ENCODE measurements around the gene CNST.

The CNST gene

DNA sequence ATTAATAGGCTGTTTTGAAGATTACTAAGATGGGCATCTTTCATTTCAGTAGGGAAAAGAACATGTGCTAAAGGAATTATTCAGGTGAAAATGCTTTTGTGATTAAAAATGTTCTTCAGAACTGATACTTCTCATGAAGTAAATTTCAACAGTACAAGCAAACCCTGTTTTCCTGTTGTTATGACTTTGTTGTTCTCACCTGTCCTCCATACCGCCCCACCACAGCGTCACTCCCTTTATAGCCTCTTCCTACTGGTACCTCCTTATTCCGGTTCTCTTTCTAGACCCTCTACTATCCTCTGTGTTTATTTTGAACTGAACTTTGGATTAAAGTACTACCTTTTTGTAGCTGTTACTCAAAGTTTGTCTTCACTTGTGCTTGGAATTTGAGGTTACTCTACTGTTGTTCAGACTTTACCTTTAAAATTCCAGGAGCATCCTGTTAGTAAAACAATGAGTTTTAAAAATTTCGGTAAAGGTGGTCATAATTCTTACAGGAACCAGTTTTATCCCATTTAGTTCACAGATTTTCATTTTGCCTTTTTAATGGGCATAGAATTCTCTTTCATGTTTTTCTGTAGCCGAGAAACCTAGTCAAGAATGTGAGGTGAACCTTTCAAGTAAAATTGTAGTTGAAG, 10.9 kb downstream of the CNST start:
- TF ChIP-seq, protein P1, sequence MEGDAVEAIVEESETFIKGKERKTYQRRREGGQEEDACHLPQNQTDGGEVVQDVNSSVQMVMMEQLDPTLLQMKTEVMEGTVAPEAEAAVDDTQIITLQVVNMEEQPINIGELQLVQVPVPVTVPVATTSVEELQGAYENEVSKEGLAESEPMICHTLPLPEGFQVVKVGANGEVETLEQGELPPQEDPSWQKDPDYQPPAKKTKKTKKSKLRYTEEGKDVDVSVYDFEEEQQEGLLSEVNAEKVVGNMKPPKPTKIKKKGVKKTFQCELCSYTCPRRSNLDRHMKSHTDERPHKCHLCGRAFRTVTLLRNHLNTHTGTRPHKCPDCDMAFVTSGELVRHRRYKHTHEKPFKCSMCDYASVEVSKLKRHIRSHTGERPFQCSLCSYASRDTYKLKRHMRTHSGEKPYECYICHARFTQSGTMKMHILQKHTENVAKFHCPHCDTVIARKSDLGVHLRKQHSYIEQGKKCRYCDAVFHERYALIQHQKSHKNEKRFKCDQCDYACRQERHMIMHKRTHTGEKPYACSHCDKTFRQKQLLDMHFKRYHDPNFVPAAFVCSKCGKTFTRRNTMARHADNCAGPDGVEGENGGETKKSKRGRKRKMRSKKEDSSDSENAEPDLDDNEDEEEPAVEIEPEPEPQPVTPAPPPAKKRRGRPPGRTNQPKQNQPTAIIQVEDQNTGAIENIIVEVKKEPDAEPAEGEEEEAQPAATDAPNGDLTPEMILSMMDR (IDR thresholded peaks at IDR 0.05; ENCODE audit: low read depth, low read length, missing control alignments) = no peak
- no peak overlapping the region for H3K4me3 ChIP-seq (replicated peaks; ENCODE audit: low read depth, low read length)
- DNase-seq (ENCODE audit: extremely low read depth, low read depth) = no peak

- no peak for DNase-seq (ENCODE audit: extremely low read depth, low read depth)
- TF ChIP-seq, protein P1 (IDR thresholded peaks at IDR 0.05; ENCODE audit: low read depth, low read length, missing control alignments) = no peak
- H3K4me3 ChIP-seq (replicated peaks; ENCODE audit: low read depth, low read length) = no peak overlapping the region
Observed at GRCh38 chr1:246577720-246578106, 11.5 kb downstream of the CNST start.

DNA sequence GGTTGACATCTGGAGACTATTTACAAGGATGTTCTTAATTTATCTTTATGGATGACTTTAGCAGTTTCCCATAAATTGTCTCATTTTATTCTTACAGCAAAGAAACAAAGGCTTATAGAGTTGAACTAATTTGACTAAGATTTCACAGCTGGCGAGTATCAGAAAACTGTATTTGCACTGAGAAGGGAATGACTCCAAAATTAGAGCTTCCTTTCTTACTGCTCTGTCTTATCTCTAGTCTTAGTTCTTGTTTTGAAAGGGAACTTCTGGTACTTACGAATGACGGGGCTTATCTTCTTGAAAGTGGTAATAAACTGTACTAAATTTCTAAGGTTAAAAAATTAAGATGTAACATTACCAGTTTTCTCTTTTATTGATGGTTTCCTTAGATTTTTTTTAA, 13.6 kb downstream of the CNST start:
- H3K4me3 ChIP-seq (replicated peaks; ENCODE audit: low read depth, low read length) = no peak overlapping the region
- TF ChIP-seq, protein P1 (IDR thresholded peaks at IDR 0.05; ENCODE audit: low read depth, low read length, missing control alignments) = no peak
- DNase-seq (ENCODE audit: extremely low read depth, low read depth) = no peak

DNA sequence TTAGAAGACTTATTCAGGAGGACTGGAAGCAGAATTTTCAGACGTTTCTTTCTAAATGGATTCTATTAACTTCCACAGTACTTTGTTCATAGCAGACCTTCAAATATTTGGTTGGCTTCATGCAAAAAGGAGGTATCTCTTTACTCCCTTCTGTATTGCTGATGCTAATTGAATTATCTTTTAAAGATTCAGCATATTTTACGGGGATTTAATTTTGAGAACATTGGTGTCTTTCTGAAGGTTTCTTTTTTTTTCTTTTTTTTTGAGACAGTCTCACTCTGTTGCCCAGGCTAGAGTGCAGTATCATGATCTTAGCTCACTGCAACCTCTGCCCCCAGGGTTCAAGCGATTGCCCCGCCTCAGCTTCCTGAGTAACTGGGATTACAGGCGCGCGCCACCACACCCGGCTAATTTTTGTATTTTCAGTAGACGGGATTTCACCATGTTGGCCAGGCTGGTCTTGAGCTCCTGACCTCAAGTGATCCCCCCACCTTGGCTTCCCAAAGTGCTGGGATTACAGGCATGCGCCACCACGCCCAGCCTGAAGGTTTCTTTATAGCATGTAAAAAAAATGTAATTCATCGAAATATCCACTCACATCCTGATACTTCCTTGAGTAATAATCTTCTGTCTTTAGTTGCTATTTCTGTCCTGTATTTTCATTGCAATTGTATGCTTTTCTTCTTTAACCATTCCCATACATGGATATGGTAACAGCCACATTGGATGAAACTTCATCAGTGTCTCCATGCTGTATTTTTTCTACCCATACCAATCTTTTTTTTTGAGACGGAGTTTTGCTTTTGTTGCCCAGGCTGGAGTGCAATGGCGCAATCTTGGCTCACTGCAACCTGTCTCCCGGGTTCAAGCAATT, 14.5 kb downstream of the CNST start:
- no peak overlapping the region for H3K4me3 ChIP-seq (replicated peaks; ENCODE audit: low read depth, low read length)
- no peak for DNase-seq (ENCODE audit: extremely low read depth, low read depth)
- TF ChIP-seq, protein P1 (IDR thresholded peaks at IDR 0.05; ENCODE audit: low read depth, low read length, missing control alignments) = no peak

DNA sequence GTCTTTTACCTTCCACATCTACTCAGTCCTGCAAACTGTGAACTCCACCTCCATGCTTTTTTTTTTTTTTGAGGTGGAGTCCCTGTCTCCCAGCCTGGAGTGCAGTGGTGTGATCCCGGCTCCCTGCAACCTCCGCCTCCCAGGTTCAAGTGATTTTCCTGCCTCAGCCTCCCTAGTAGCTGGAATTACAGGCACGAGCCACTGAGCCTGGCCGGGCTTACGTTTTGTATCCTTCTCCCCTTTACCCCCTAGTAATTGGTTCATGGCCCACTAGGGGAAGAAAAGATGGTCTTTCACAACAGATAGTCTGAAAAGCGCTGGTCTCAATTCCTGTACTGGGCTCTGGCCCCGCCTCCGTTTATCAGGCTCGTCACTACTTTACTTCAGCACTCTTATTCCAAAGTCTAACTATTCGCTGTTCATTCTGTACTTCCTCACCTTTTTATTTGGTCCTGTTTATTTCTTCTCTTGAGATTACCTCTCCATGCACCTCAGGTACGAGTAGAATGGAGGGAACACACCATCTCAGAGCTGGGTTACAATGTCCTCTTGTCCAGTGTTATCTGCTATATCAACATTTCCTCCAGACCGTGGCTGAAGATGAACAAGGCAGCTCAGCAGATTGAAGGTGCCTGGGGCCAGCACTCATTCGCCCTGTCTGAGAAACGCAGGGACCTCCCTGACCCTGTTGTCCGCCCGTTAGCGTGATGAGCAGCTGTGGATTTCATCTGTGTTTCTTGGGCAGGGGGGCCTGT, 16.2 kb downstream of the CNST start:
- no peak overlapping the region for H3K4me3 ChIP-seq (replicated peaks; ENCODE audit: low read depth, low read length)
- DNase-seq (ENCODE audit: extremely low read depth, low read depth) = no peak
- TF ChIP-seq, protein P1 (IDR thresholded peaks at IDR 0.05; ENCODE audit: low read depth, low read length, missing control alignments) = no peak

DNA sequence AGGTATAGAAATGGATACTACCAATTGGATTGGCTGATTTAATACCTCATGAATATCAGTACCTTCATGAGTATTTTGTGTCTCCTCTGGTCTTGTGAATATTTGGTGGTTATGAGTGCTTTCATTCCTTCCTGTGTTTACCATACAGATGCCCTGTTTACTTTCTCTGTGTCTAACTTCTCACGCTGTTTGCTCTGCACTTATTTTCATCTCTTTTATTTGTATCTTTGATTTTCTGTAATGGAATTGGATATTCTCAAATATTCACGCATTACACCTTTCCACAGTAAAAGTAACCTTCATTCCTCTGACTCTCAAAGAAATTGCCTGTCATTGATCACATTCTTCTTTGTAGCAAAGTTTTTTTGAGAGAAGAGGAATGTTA, 16.8 kb downstream of the CNST start:
- no peak overlapping the region for H3K4me3 ChIP-seq (replicated peaks; ENCODE audit: low read depth, low read length)
- TF ChIP-seq, protein P1 (IDR thresholded peaks at IDR 0.05; ENCODE audit: low read depth, low read length, missing control alignments) = no peak
- DNase-seq (ENCODE audit: extremely low read depth, low read depth) = no peak
